ENCODE measurements around the gene ANKS1B.

DNA sequence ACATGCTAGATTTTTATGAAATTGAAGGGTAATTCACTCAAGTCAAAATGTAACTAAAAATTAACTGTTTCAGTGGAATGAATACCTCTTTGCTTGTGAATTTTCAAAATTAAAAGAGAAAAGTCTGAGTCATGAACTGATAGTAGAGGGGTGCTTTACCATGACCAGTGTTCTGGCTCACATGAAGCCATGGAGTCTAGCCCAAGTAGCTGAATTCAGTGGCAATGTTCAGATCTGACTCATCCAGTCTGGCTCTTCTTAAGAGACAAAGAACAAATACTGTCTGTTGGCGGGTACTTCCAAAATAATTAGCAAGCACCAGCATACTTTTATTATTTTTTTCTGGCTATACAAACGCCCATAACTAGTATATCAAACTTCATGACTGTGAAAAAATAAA is 703.5 kb downstream of the ANKS1B start:
- no peak for TF ChIP-seq ZNF701 (tag by site-specific recombination; IDR thresholded peaks at IDR 0.05)
- no peak for TF ChIP-seq ZNF707 (tag by site-specific recombination; IDR thresholded peaks at IDR 0.05)
- TF ChIP-seq GLIS2 (tag by site-specific recombination; IDR thresholded peaks at IDR 0.05), result no peak
- TF ChIP-seq, protein P1, sequence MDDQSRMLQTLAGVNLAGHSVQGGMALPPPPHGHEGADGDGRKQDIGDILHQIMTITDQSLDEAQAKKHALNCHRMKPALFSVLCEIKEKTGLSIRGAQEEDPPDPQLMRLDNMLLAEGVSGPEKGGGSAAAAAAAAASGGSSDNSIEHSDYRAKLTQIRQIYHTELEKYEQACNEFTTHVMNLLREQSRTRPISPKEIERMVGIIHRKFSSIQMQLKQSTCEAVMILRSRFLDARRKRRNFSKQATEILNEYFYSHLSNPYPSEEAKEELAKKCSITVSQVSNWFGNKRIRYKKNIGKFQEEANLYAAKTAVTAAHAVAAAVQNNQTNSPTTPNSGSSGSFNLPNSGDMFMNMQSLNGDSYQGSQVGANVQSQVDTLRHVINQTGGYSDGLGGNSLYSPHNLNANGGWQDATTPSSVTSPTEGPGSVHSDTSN (CRISPR knock-in tag; IDR thresholded peaks at IDR 0.05), result no peak
- TF ChIP-seq, protein P2, sequence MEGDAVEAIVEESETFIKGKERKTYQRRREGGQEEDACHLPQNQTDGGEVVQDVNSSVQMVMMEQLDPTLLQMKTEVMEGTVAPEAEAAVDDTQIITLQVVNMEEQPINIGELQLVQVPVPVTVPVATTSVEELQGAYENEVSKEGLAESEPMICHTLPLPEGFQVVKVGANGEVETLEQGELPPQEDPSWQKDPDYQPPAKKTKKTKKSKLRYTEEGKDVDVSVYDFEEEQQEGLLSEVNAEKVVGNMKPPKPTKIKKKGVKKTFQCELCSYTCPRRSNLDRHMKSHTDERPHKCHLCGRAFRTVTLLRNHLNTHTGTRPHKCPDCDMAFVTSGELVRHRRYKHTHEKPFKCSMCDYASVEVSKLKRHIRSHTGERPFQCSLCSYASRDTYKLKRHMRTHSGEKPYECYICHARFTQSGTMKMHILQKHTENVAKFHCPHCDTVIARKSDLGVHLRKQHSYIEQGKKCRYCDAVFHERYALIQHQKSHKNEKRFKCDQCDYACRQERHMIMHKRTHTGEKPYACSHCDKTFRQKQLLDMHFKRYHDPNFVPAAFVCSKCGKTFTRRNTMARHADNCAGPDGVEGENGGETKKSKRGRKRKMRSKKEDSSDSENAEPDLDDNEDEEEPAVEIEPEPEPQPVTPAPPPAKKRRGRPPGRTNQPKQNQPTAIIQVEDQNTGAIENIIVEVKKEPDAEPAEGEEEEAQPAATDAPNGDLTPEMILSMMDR (tag by site-specific recombination; IDR thresholded peaks at IDR 0.05), result no peak

All from HEK293 (cell line).